ENCODE measurements around the gene MS4A18.
A peak's percentile ranks its signal among the peaks of the same experiment; 100 is the strongest.
"Not testable (repeated sequence)": the region's sequence is repeated elsewhere in the genome, so short reads cannot be mapped to it uniquely, and the experiment has no call there.

MS4A18 gene

DNA sequence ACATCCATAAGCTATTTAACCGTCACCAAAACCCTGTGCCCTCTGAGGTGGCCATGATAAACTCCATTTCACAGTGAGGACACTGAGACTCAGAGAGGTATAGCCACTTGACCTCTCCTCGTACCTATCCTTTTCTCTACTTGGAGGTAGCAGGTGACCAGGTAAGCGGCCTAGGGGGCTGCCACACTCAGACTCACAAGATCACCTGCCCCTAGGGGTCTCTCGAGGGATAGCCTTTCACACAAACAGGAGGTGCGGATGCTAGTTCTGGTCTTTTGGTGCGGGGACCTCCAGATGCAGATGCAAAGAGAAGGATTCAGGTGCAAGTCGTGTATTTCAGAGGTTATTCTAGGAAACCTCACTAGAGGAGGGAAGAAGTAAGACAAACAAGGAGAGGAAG is 14.6 kb downstream of the MS4A18 start:
- DNase-seq (ENCODE audit: low spot score), result peak; percentile 68

GRCh38 chr11:60740573-60740972 is 16.1 kb downstream of the MS4A18 start:
- no peak for DNase-seq (ENCODE audit: low spot score)

- no peak for DNase-seq (ENCODE audit: low spot score)
Observed at GRCh38 chr11:60741421-60741820, 16.9 kb downstream of the MS4A18 start.

DNA sequence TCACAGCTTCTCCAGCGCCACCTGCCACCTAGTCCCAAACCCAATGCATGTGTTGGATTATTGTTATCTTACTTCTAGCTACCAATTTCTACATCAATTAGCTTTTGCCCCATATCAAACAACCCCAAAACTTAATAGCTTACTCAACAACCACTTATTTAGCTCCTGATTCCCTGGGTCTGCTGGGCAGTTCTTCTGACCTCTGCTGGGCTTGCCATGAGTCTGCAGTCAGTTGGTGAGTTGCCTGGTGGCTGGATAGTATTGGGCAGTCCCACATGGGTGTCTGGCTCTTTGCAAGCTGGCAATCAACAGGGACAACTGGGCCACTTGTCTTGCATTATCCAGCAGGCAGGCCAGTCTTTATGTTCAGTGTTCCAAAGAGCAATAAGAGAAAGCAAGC is 18.5 kb downstream of the MS4A18 start:
- no peak for DNase-seq (ENCODE audit: low spot score)

GRCh38 chr11:60744114-60744513 is 19.6 kb downstream of the MS4A18 start:
- DNase-seq (ENCODE audit: low spot score), result no peak

DNA sequence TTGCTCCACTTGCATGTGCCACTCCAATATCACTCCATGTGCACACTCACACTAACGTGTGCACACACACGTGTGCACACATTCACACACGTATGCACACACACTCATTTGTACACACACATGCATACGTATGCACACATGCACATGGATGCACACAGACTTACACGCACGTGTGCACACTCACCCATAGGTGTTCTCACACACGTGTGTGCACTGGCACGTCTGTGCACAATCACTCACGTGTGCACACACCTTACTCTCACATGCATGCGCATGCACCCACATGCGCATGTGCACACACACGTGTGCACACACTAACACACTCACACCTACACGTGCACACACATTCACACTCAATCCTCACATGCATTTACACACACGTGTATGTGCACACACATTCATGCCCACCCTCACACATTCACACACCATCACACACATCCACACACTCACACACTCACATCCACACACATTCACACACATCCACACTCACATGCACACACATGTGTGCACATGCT is 22.9 kb downstream of the MS4A18 start:
- no peak for DNase-seq (ENCODE audit: low spot score)

DNA sequence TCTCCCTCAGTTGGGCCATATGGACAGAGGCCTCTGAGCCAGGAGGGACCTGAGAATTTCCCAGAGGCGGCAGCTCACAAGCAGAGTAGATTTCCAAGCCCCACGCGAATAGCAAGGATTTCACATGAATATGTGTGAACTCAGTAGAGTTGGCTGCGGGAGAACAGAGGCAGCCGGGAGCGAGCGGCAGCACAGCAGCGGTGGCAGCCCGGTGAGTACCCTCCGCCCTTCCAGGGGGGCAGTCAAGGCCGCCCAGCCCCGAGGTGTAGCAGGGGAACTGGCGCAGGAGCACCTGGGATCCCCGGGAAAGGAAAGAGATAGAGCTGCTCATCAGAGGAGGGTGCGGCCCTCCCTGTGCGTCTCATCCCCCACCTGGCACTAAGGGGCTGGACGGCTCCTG is 23.7 kb downstream of the MS4A18 start:
- DNase-seq (ENCODE audit: low spot score), result no peak

GRCh38 chr11:60748821-60749220 is 24.3 kb downstream of the MS4A18 start:
- no peak for DNase-seq (ENCODE audit: low spot score)

- no peak for DNase-seq (ENCODE audit: low spot score)
Observed at GRCh38 chr11:60750911-60751310, 26.4 kb downstream of the MS4A18 start.

DNA sequence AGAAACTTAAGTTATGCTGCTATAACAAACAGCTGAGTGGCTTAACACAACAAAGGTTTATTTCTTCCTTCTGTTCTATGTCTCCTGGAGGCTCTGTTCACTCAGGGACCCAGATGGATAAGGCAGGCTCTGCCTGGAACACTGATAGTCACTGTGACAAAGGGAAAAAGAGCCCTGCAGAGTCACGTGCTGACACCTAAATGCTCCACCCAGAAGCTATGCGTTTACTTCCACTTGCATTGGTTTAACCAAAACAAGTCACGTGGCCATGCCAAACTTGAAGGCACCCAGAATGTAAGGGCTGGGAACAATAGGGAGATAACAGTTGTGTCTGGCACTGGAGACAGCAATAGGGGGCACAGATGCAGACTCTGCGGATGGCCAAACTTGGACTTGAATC is 28.8 kb downstream of the MS4A18 start:
- DNase-seq (ENCODE audit: low spot score), result no peak

GRCh38 chr11:60754887-60755286 is 30.4 kb downstream of the MS4A18 start:
- no peak for DNase-seq (ENCODE audit: low spot score)

DNA sequence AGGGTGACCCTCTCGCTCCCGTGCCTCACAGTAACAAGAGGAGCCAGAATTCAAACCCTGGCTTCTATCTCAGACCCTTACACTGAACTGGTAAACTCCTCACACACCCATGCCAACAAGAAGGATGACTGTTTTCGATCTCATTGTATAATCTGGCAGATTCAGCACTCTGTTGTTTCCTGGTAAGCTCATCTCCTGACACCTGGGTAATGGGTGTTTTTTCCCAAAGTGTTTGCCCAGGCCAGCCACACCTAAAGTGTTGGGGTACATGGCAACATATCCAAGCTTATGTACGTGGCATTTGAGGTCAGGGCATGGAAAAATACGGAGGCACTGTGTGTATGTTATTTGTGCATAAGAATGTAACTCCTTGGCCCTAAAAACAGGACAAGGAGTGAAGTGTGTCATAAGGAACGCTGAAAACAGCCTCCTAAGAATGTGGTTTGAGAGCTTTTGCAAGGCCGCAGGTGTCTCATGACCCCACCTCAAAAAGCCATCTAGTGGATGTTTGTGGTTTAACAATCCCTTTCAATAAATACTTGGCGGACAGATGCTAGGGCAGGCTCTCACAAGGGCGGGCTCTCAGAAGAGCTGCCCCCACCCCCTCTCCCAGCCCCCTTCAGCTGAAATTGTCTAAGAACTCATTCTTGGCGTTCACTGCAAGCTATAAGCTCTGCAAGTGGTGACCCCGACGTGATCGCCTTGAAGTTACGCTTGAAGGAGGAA is 31.9 kb downstream of the MS4A18 start, which contains the start of gene MS4A15:
TSS of gene MS4A15 (plus strand) at position 561 of the 726 bp plus-strand sequence. CDS start 6,867 bp downstream, outside the sequence.
- peak; percentile 67 for DNase-seq (ENCODE audit: low spot score)

DNA sequence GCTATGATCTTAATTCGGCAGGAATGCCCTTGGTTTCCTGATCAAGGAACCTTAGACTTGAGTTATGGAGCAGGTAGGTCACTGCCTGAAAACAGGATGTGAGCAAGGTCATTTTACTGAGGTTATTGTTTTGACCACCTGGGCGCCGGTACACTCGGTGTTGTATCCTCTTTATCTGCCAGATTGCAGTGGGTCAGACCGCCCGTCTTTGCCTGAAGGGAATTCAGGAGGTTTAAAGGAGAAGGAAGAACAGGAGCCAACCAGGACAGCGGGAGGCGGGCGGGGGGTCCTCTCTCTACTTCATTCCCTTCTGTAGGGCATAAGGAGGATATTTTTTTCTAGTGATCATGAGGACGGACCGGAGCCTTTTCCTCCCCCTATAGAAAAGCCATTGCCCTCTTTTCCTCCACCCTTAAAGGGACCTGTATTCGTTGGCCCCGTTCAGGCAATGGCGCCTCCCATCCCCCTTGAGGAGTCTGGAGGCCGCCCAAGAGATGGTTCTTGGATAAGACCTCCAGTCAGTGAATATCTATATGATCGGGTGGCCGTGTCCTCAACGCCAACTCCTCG is 32.8 kb downstream of the MS4A18 start:
- no peak for DNase-seq (ENCODE audit: low spot score)

- not testable (repeated sequence) for DNase-seq (ENCODE audit: low spot score)
Observed at GRCh38 chr11:60758671-60759070, 34.2 kb downstream of the MS4A18 start.

GRCh38 chr11:60759438-60760225 is 35.1 kb downstream of the MS4A18 start:
- not testable (repeated sequence) for DNase-seq (ENCODE audit: low spot score)

DNA sequence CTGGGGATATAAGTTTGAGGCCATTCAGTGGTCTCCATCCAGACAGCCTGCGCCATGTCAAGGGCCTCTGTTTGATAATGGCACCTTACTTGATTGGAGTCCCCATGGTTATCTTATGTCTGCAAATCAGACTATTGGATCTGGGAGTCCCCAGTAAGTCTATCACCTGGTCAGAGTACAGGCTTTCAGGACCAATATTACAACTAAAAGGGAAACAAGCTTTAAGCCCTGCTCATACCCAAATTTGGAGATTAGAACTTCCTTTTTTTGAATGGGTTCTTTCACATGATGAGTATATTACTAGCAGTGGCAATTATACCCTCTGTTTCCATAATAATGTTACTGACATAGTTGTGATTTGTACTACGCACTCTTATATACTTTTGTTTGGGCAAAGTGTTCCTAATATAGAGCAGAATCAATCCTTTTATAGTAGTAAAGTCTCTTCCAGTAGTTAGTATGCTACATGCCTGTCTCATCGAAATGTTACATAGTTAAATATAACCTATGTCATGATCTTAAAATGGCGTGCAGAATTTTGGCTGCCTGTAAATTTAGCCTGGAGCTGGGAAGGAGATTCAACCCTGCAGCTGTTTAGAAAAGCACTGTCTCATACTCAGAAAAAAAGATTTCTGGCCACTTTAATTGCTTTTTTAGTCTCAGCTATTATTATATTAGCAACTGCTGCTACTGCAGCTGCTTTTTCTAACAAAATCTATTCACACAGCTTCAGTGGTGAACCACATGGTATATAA is 37.1 kb downstream of the MS4A18 start:
- DNase-seq (ENCODE audit: low spot score), result no peak

DNA sequence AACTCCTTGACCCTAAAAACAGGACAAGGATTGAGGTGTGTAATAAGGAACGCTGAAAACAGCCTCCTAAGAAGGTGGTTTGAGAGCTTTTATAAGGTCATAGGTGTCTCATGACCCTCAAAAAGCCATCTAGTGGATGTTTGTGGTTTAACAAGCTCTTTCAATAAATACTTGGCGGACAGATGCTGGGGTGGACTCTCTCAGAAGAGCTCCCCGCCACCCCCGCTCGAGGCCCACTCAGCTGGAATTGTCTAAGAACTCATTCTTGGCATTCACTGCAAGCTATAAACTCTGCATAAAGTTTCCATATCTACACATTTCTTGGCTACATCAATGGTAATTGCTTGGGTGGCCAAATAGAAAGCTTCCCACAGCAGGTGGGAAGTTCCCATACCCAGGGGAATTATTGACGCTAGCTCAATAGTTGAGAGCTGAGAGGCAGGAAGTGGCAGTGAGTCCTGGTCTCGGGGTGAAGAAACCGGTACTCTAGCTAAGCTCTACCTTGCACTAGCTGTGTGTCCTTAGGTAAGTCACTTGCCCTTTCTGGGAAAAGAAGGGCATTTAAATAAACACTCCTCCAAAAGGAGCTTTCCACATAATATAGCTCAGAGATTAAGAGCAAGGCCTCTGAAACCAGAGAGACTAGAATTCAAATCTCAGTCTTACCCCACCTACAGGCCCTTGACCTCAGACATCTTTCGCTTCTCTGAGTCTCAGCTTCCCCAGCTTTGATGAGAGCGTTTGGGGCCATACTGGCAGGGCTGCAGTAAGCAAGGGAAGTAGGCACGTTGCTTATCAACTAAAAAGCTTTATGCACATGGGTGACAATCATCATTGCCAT is 38.6 kb downstream of the MS4A18 start:
- peak; percentile 36 for DNase-seq (ENCODE audit: low spot score)

DNA sequence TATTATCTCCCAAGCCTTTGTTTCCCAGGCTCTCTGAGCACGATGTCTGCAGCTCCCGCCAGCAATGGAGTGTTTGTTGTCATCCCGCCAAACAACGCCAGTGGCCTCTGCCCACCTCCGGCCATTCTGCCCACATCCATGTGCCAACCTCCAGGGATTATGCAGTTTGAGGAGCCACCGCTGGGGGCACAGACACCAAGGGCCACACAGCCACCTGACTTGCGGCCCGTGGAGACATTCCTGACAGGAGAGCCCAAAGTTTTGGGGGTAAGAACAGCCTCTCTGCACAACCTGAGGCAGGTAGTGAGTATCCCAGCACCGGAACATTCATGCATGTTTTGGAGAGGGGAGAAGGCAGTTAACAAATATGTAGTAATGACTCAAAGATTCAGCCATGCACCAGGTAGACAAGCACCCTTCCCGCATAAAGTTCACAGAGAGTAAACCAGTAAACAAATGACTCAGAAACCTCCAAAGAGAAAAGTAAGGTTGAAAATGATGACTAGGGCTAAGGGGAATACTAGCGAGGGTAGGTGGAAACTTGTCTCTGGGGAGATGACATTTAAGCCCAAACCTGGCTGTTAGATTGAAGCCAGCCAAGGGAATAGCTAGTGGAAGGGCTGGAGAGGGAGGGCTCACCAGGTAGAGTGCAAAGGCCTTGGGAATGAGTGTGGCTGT is 39.3 kb downstream of the MS4A18 start:
- no peak for DNase-seq (ENCODE audit: low spot score)

- no peak for DNase-seq (ENCODE audit: low spot score)
Observed at GRCh38 chr11:60764879-60765278, 40.4 kb downstream of the MS4A18 start.

GRCh38 chr11:60765355-60765754 is 40.8 kb downstream of the MS4A18 start:
- DNase-seq (ENCODE audit: low spot score), result no peak

DNA sequence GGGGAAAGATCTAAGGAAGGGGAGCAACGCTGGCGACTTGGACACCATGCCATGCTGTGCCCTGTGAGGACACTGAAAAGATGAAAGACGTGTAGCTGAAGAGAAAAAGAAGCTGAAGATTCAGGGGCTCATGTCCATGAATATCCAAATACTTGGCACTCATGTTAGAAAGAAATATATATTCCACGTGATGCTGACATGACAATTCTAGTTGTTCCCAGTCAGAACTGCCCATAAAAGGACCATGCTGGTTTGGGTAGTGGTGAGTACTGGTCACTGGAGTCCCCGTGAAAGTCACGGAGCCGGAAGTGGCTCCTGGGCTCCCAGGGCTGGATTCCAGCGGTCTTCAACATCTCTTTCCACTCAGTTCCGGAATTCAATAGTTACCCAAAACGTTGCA is 42.0 kb downstream of the MS4A18 start:
- DNase-seq (ENCODE audit: low spot score), result no peak
